ENCODE measurements around the gene RASAL2.

The RASAL2 gene

GRCh38 chr1:178218550-178218949, 124.6 kb downstream of the RASAL2 start:
- no peak for TF ChIP-seq CTCF (IDR thresholded peaks at IDR 0.05; ENCODE audit: unreplicated experiment in 3 of 3)
- Mint-ChIP-seq H3K9me3 (no peaks in the 10 kb centered on the region), H3K4me1 (no peaks in the 10 kb centered on the region), H3K27me3 (ENCODE audit: low read depth) (no peaks in the 10 kb centered on the region), H3K36me3 (ENCODE audit: low read depth) (no peaks in the 10 kb centered on the region), H3K27ac (no peak overlapping the region), H3K4me3 (no peak overlapping the region)

- H3K27me3 Mint-ChIP-seq (ENCODE audit: low read depth) = no peaks in the 10 kb centered on the region
- no peak overlapping the region for H3K27ac Mint-ChIP-seq
Observed at GRCh38 chr1:178220094-178220493, 126.2 kb downstream of the RASAL2 start.

GRCh38 chr1:178223289-178223688, 129.4 kb downstream of the RASAL2 start:
- Mint-ChIP-seq H3K4me1 (no peaks in the 10 kb centered on the region), H3K4me3 (no peak overlapping the region), H3K9me3 (no peaks in the 10 kb centered on the region), H3K27me3 (ENCODE audit: low read depth) (no peaks in the 10 kb centered on the region), H3K27ac (no peak overlapping the region), H3K36me3 (ENCODE audit: low read depth) (no peaks in the 10 kb centered on the region)
- TF ChIP-seq CTCF (IDR thresholded peaks at IDR 0.05; ENCODE audit: unreplicated experiment in 3 of 3) = no peak

More at GRCh38 chr1:178220094-178220493, 126.2 kb downstream of the RASAL2 start:
- TF ChIP-seq CTCF (IDR thresholded peaks at IDR 0.05; ENCODE audit: unreplicated experiment in 3 of 3) = no peak
- Mint-ChIP-seq H3K9me3 (no peaks in the 10 kb centered on the region), H3K36me3 (ENCODE audit: low read depth) (no peaks in the 10 kb centered on the region), H3K4me1 (no peaks in the 10 kb centered on the region), H3K4me3 (no peak overlapping the region)

GRCh38 chr1:178224358-178224757, 130.5 kb downstream of the RASAL2 start:
- H3K4me3 Mint-ChIP-seq = no peak overlapping the region
- no peaks in the 10 kb centered on the region for H3K4me1 Mint-ChIP-seq
- no peaks in the 10 kb centered on the region for H3K27me3 Mint-ChIP-seq (ENCODE audit: low read depth)
- H3K27ac Mint-ChIP-seq = no peak overlapping the region
- no peak for TF ChIP-seq CTCF (IDR thresholded peaks at IDR 0.05; ENCODE audit: unreplicated experiment in 3 of 3)
- H3K9me3 Mint-ChIP-seq = no peaks in the 10 kb centered on the region
- no peaks in the 10 kb centered on the region for H3K36me3 Mint-ChIP-seq (ENCODE audit: low read depth)

- no peaks in the 10 kb centered on the region for H3K36me3 Mint-ChIP-seq (ENCODE audit: low read depth)
- no peaks in the 10 kb centered on the region for H3K9me3 Mint-ChIP-seq
- H3K27me3 Mint-ChIP-seq (ENCODE audit: low read depth) = no peaks in the 10 kb centered on the region
- no peak overlapping the region for H3K27ac Mint-ChIP-seq
- no peak for TF ChIP-seq CTCF (IDR thresholded peaks at IDR 0.05; ENCODE audit: unreplicated experiment in 3 of 3)
- no peak overlapping the region for H3K4me3 Mint-ChIP-seq
- H3K4me1 Mint-ChIP-seq = no peaks in the 10 kb centered on the region
Observed at GRCh38 chr1:178230881-178231409, 137.0 kb downstream of the RASAL2 start.

- no peak for TF ChIP-seq CTCF (IDR thresholded peaks at IDR 0.05; ENCODE audit: unreplicated experiment in 3 of 3)
- no peak overlapping the region for H3K27ac Mint-ChIP-seq
- no peaks in the 10 kb centered on the region for H3K4me1 Mint-ChIP-seq
- H3K27me3 Mint-ChIP-seq (ENCODE audit: low read depth) = no peaks in the 10 kb centered on the region
- no peak overlapping the region for H3K4me3 Mint-ChIP-seq
- H3K36me3 Mint-ChIP-seq (ENCODE audit: low read depth) = no peaks in the 10 kb centered on the region
- H3K9me3 Mint-ChIP-seq = no peaks in the 10 kb centered on the region
Observed at GRCh38 chr1:178232108-178232507, 138.2 kb downstream of the RASAL2 start.

Measured in nephron (organoid).